Measurements from ENCODE around the gene PLXNA4.

Gene PLXNA4

DNA sequence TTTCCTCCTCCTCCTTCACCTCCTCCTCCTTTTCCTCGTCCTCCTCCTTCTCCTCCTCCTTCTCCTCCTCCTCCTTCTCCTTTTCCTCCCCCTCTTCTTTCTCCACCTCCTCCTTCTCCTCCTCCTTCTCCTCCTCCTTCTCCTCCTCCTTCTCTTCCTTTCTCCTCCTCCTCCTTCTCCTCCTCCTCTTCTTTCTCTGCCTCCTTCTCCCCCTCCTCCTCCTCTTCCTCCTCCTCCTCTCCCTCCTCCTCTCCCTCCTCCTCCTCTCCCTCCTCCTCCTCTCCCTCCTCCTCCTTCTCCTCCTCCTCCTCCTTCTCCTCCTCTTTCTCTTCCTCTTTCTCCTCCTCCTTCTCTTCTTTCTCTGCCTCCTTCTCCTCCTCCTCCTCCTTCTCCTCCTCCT is 13.6 kb downstream of the PLXNA4 start:
- DNase-seq (ENCODE audit: low read depth, low spot score), result no peak

DNA sequence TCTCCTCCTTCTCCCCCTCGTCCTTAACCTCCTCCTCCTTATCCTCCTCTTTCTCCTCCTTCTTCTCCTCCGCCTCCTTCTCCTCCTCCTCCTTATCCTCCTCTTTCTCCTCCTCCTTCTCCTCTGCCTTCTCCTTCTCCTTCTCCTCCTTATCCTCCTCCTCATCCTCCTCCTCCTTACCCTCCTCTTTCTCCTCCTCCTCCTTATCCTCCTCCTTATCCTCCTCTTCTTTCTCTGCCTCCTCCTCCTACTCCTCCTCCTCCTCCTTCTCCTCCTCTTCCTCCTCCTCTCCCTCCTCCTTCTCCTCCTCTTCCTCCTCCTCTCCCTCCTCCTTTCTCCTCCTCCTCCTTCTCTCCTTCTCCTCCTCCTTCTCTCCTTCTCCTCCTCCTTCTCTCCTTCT is 14.5 kb downstream of the PLXNA4 start:
- no peak for DNase-seq (ENCODE audit: low read depth, low spot score)

DNA sequence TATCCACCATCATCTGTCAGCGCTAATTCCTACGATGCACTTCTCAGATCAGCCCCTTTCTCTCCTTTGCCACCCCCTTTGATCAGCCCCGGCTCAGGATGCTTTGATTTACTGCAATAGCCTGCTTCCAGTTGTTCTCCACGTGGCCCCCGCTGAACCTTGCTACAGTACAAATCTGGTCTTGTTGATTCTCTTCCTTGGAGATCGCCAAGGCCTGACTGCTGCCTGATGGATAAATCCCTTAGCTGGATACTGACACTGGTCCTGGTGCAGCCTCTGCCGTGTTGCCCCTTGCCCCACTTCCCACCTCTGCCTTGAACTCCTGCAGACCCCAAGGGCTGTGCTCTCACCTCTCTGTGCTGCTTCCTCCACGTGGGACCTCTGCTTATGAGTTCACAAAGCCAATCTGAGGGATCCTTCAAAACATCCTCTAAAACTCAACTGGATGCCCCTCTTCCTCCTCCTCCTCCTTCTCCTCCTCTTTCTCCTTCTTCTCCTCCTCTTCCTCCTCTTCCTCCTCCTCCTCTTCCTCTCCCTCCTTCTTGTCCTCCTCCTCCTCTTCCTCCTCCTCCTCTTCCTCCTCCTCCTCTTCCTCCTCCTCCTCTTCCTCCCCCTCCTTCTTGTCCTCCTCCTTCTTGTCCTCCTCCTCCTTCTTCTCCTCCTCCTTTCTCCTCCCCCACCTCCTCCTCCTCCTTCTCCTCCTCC is 15.3 kb downstream of the PLXNA4 start:
- no peak for DNase-seq (ENCODE audit: low read depth, low spot score)

DNA sequence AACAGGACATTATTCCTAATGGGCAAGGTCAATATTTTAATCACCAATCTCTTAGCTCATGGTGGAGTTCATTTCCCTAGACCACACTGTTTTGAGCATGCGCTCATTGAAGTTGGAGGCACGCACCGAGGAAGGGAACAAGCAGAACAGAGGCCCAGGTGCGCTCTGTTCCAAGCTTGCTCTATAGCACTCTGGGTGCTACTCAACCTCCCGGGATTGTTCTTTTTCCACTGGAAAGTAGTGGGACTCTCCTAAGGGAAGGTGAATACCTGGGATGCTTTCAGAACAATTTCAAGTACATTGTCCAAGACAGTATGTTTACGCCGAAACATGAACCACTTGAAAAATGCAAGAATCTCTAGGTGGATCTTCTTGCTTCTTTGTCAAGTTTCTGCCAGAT is 16.2 kb downstream of the PLXNA4 start:
- DNase-seq (ENCODE audit: low read depth, low spot score), result no peak

DNA sequence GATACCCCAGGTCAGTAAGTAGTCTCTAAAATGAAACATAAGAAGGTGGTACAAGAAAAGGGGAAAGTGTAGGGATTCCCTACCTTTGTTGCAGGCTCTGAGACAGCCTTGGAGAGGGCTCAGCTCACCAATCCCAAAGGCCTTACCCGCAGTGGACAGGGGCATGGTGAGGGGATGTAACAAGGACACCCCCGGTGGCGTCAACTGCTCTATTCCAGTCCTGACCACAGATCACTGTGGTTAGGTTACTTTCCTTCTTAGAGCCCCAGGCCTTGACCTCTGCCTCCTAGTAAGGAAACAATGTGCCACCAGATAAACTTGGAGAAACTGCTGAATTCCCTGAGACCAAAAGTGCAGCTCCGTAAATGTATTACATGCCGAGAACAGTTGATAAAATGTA is 17.5 kb downstream of the PLXNA4 start:
- DNase-seq (ENCODE audit: low read depth, low spot score), result no peak

DNA sequence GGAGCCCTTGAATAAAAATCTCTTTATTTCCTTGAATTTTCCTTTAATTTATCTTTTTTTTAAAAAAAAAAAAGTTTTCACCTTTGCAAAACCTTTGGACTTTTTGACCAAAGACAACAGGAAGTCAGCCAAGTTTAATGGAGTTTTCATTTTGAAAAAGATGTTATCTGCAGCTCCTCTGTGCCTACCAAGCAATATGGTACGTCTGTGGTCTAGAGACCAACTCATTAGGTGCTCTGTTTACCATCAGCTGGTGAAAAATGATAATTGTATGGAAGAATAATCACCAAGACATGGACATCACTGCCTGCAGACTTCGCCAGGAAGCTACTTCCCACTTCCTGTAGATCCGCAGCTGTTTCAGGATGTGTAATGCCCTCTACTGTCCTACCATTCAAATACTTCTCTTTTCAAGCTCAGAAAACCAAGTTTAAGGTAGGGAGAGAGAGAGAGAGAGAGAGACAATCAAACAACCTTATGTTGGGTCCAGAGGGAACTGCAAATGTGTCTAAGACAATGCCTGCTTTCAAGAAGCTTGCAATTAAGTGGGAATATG is 18.7 kb downstream of the PLXNA4 start:
- no peak for DNase-seq (ENCODE audit: low read depth, low spot score)

DNA sequence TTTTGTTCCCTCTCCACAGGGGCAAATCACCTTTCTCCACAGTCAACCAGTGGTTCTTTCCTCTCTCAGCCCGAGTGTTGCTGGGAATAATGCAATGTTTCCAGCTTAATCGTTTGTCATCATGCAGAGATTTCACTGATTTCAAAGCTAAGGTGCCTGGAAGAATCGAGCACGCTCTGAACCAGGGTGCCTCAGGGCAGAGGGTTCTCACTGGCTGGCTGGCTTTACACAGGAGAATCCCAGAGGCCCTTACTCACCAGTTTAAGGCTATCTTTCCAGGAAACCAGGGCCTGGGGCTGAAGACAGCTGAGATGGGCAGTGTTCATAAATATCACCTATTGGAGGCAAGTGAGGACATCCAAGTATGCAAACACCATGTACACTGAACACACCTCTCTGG is 21.8 kb downstream of the PLXNA4 start:
- no peak for DNase-seq (ENCODE audit: low read depth, low spot score)

DNA sequence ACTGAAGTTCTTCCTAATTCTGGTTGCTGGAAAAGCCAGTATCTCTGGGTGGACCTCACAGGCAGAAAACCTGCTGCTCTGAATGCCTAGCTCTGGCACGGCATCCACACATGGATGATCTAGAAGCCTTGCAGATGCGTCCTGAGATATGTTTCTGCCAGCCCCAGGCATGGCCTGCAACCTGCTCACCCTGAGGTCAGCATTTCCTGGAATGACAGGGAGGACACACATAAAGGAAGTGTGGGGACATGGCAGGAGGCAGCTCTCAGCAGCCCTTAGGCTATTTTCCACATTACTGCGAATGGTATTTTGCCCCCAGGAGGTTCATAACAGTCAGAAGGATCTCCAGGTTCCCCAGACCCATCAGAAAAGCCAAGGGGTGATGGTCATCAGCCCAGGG is 23.2 kb downstream of the PLXNA4 start:
- DNase-seq (ENCODE audit: low read depth, low spot score), result no peak

DNA sequence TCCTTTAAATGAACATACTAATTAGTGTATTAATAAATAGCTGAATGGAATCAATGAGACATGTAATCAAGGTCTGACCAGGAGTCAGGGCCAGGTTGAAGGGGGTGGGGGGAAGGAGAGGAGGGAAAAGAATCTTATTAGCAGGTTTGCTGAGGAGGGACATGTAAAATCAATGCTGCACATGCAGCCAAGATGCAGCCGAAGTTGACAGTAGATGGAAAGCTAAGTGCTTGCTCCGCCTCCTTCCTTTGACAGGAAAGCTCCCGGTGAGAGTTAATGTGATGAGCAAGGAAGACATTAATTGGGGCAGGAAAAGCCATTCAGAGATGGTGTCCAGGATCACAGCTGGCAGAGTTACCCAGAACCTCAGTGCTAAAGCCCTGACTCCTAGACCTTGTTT is 24.4 kb downstream of the PLXNA4 start:
- no peak for DNase-seq (ENCODE audit: low read depth, low spot score)

DNA sequence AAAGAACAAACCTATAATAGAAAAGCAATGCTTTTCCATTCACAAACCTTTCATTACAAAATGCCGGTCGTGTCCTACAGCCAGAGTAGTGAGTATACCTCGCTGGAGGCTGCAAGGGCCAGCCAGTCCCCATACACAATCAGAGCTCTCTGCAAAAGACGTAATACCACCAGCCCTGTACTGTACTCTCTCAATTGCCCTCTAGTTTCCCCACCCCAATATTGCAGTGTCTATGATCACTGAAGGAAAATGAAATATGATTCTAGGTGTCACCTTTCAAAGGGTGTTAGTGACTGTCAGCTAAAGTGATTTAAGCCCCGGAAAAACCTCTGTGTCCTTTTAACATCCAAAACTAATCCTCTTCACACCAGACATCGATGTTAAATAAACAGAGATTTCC is 24.8 kb downstream of the PLXNA4 start:
- DNase-seq (ENCODE audit: low read depth, low spot score), result no peak

DNA sequence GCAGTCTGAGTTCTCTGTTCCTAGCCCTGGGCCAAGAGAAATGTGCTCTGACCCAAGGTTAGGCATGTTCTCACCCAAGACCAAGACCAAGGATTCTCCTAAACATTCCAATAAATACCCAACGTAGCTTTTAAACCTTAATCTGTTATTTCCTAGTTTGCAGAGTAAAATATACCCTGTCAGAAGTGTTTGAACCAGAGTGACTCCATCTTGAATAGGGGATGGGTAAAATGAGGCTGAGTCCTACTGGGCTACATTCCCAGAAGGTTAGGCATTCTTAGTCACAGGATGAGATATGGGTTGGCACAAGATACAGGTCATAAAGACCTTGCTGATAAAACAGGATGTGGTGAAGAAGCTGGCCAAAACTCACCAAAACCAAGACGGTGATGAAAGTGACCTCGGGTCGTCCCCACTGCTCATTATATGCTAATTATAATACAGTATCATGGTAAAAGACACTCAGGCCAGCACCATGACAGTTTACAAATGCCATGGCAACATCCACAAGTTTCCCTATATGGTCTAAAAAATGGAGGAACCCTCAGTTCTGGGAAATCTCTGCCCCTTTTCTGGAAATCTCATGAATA is 27.7 kb downstream of the PLXNA4 start:
- no peak for DNase-seq (ENCODE audit: low read depth, low spot score)

DNA sequence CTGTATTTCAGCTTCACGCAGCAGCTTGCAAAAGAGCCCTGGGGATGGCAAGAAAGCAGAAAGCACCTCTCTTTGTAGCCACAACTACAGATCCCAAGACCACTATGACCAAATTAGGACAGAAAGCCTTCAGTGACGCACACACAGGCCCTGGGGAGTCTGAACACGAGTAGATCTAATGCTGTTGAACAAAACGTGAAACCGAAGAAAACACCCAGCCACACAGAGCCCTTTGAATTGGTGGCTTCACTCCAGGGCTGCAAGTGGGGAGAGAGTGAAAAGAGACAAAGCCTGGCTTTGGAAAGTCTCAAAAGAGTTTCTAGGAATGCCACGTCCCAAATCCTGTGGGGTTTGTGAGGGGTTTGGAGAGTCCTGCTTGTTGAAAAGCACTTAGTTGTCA is 28.4 kb downstream of the PLXNA4 start:
- no peak for DNase-seq (ENCODE audit: low read depth, low spot score)

DNA sequence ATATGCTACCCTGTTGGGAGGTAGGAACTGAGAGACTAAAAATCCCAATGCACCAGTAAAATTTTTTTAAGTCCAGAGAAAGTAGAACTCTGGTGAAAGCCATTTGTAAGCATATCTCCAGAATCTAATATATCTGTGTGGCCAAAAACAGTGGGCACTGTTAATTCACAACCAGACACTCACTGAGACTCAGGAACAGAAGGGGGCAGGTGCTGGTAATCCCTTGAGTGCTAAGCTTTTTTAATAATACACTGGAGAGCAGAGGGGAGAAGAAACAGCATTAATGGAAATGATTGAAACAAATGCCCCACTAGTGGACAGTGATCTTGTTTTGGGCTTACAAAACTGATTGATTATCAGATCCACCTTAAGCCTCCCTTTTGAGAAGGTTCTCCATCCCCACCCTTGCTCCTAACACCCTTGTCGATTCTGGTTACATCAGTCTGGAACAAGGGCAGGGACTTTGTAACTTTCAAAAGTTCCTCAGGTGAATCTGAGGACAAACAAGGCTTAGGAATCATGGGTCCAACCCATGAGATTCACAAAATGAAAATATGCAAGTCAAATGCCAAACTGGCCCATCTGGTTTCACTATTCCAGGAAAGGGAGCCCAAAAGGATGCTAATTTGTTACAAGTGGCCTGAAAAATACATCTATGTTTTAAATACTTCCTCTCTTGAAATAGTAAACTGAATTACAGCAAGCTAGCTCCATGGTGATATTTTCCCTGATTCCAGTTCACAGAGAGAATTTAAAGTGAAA is 29.7 kb downstream of the PLXNA4 start:
- no peak for DNase-seq (ENCODE audit: low read depth, low spot score)

DNA sequence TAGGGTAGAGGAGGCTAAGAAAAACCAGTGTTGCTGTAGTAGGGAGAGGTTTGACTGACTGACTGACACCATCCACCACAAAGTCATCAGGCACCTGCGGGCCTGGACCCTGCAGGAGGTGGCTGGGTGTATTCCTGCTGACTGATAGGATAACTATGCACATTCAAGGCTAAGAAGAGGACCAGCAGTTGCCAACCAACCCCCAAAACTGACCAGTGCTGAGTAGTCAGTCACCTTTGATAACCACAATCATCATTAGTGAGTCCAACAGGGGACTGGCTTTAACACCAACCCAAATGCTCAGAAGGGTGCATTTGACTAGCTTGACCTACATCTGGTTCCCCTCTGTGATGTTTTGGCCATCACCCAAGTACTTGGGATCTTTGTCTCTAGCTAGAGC is 30.5 kb downstream of the PLXNA4 start:
- DNase-seq (ENCODE audit: low read depth, low spot score), result no peak

DNA sequence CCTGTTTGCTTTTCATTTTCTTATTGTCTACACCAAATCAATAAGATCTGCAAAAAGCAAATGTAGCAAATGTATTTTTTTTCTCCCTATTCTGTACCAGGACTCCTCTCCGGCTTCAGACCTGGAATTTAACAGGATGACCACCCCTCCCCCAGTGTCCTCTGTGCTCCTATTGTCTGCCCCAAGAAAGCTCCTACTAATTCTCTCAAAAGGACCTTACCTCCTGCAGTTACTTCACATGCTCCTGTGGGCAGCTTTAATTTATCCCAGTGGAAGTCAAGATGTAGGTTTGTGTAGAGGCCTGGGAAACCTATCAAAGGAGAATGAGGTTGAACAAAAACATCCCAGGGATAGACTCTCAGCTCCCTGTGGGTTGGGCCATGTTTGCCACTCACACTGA is 31.3 kb downstream of the PLXNA4 start:
- DNase-seq (ENCODE audit: low read depth, low spot score), result no peak

DNA sequence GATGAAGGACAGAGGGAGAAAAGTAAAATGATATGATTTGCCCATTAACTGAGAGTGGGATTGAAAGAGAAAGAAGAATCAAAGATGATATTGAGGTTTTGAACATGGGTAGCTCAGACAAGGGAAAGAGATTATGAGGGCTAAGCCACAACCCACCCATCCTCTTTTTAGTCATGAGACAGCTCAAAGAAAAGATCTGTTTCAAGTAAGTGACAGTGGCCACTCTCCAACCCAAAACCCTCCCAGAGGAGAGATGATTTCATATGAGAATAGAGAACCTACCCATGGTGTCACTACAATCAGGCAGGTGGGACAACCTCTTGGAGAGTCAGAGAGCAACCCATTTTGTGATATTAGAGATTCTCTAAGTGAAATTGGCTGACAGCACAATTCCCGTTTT is 32.2 kb downstream of the PLXNA4 start:
- DNase-seq (ENCODE audit: low read depth, low spot score), result no peak

DNA sequence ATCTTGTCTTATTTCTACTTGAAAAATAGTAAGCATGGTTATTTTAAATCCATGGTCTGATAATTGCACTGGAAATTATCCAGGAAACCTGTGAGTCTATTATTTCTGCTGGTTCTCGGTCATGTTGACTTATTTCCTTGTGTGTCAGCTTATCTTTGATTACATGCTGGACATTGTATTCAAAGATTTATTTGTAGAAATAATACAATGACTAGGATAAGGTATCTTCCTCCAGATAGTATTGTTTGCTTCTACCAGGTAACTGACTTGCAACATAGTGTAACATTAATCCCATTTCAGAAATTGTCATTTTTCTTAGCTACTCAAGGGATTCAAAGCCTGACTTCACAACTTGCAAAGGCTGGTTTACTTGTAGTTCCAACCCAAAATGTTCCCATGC is 33.4 kb downstream of the PLXNA4 start:
- no peak for DNase-seq (ENCODE audit: low read depth, low spot score)

DNA sequence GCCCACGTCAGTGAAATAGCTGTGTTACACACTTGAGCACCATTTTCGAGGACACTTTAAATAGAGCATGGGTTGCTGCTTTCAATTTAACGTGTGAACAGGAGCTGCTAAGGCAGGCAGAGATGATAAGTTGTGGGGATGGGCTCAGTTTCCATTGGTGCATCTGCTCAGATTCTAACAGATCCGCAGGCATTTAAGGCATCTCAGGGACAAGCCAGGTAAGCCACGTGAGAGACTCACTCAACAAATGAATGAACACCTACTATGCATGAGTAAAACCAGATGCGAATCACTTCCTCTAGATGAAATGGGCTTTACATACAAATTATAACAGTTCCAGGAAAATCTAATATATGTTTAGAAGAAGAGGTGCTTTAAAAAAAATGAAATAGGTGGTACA is 34.6 kb downstream of the PLXNA4 start:
- DNase-seq (ENCODE audit: low read depth, low spot score), result no peak

DNA sequence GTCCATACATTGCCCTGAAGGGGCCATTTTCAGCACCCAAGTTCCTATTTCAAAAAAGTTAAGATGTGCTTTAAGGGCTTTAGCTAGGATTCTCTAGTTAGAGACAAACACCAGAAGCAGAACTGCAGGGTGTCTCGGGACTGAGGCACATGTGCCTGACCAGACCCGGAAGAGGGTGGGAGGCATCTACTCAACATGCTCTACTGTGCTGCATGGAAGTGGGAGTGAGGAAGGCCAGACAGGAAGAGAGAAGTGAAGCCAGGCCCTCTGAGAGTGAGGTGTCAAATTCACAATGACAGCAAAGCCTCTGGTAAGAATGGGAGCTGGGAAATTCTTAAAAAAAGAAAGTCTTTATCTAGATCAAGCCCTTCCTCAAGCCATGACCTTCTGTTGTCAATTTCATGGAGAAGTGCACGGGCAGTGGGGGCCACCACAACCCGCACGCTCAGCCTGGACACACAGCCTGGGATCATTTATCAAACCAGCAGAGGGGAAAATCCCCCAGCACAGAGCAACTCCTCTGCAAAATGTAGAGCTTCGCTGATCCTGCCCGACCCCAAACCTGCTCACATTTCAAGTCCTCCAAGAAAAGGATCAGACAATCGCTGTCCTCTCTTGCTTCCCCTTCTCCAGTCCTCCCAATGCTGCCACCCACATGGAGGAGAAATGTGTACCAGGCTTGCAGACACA is 38.7 kb downstream of the PLXNA4 start:
- no peak for DNase-seq (ENCODE audit: low read depth, low spot score)

DNA sequence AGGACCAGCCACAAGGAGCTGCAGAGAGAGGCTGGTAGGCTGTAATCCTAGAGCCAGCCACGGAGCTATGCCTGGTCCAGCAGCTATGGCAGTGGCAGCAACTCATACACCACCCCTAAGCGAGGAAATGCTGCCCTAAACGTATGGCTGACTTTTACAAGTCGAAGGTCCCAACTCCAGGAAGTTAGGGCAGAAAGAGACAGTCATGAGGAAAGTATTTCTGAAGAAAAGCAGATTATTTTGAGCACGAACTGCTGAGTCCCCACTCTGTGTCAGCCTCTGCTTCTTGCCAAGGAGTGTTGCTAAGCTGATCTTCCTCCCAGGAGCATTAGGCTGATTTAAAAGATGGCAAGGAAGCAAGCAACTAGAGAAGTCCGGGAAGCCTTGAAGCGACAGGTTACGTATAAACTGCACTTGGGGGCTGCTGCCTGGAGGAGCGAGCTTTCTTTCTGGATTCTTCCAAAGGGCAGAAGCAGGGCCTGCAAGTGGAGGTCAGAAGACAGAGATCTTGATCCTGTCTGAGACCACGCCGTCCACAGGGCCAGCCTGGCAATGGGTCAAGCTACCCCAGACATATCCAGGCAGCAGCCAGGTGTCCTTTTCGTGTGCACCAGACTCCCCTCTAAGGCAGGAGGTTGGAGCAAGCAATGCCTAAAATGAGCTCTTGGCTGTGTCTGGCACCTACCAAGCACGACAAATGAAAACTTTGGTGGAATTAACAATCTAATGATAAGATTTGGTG is 39.4 kb downstream of the PLXNA4 start:
- DNase-seq (ENCODE audit: low read depth, low spot score), result no peak

DNA sequence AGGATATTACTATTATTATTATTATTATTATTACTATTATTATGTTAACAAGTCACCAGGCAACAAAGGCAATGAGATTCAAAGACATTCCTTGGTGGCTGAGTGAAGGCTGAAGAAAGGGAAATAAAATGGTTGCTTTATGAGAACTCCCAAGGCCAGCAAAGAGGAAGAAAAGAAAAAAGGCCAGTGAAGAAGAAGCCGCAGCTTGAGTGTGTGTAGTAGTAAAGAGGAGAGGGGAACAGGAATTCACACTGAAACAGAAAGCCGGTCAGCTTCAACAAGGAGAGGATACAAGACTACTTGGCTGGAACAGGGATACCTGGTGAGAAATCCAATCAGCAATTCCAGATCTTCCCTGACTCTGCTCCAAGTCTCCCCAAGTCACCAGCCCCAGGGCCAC is 42.4 kb downstream of the PLXNA4 start:
- DNase-seq (ENCODE audit: low read depth, low spot score), result no peak

DNA sequence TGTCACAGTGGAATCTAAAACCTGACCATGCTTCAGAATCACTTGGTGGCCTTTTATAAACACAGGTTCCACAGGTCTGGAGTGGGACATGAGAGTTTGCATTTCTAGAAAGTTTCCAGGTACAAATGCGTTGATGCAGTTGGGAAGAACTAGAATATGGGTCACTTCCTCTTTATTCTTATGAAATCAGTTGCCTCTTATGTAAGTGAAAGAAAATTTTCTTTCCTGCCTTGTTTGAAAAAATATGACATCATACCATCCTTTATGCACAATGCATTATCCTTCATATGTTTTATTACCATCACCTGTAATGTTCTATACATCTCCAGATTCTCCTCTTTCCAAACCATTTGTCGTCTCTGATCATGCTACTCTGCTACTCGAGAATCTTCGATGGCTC is 44.0 kb downstream of the PLXNA4 start:
- DNase-seq (ENCODE audit: low read depth, low spot score), result no peak
